Osteocyte (in vitro differentiated cells): ENCODE data around the gene CCDC102A. TPM values are rescaled to one million over a fixed set of nuclear protein-coding genes. Genes with fewer than 3 reads are reported as not detected.

Experiments
- DNase-seq: peaks from one replicate; pipeline ENCODE4 v3.0.0; 2021; ENCODE audit warnings: mixed read lengths; ENCODE audit not compliant: unreplicated experiment; ENCODE audit errors: extremely low spot score
- H3K27ac Mint-ChIP-seq: one replicate; pipeline ENCODE4 v1.8.0; 2021; ENCODE audit warnings: mild to moderate bottlenecking, mixed read lengths; ENCODE audit not compliant: unreplicated experiment
- H3K27me3 Mint-ChIP-seq: one replicate; pipeline ENCODE4 v1.8.0; 2021; ENCODE audit warnings: mixed read lengths; ENCODE audit not compliant: unreplicated experiment
- H3K36me3 Mint-ChIP-seq: one replicate; pipeline ENCODE4 v1.8.0; 2021; ENCODE audit warnings: mixed read lengths; ENCODE audit not compliant: unreplicated experiment
- H3K4me1 Mint-ChIP-seq: one replicate; pipeline ENCODE4 v1.8.0; 2021; ENCODE audit warnings: mixed read lengths; ENCODE audit not compliant: unreplicated experiment
- H3K4me3 Mint-ChIP-seq: one replicate; pipeline ENCODE4 v1.8.0; 2021; ENCODE audit warnings: mild to moderate bottlenecking, moderate library complexity, mixed read lengths; ENCODE audit not compliant: unreplicated experiment
- H3K9me3 Mint-ChIP-seq: one replicate; pipeline ENCODE4 v1.8.0; 2021; ENCODE audit warnings: mixed read lengths; ENCODE audit not compliant: unreplicated experiment
- total RNA-seq: library from RNA; stranded (reverse); gene quantifications from 2 replicates; pipeline ENCODE4 v1.2.1, GENCODE V29; 2021
- TF ChIP-seq, protein P1 (sequence below): fragments of 200-600 bp; sonication (generic); IDR thresholded peaks from 2 replicates; pipeline ENCODE4 v1.5.0; 2021; ENCODE audit warnings: antibody characterized with exemption, mild to moderate bottlenecking, moderate library complexity

The CCDC102A gene
- total RNA-seq, 1 donor from 2014 or later = 17.2 TPM

GRCh38 chr16:57512296-57513001 lies 23.9 kb downstream of the CCDC102A start:
- Mint-ChIP-seq H3K4me3 (no peak overlapping the region), H3K36me3 (peaks cover 18% of the 10 kb centered on the region), H3K9me3 (no peaks in the 10 kb centered on the region), H3K27me3 (no peaks in the 10 kb centered on the region), H3K4me1 (peaks cover 7% of the 10 kb centered on the region), H3K27ac (no peak overlapping the region)
- TF ChIP-seq, protein P1, sequence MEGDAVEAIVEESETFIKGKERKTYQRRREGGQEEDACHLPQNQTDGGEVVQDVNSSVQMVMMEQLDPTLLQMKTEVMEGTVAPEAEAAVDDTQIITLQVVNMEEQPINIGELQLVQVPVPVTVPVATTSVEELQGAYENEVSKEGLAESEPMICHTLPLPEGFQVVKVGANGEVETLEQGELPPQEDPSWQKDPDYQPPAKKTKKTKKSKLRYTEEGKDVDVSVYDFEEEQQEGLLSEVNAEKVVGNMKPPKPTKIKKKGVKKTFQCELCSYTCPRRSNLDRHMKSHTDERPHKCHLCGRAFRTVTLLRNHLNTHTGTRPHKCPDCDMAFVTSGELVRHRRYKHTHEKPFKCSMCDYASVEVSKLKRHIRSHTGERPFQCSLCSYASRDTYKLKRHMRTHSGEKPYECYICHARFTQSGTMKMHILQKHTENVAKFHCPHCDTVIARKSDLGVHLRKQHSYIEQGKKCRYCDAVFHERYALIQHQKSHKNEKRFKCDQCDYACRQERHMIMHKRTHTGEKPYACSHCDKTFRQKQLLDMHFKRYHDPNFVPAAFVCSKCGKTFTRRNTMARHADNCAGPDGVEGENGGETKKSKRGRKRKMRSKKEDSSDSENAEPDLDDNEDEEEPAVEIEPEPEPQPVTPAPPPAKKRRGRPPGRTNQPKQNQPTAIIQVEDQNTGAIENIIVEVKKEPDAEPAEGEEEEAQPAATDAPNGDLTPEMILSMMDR = no peak
- DNase-seq = no peak

DNA sequence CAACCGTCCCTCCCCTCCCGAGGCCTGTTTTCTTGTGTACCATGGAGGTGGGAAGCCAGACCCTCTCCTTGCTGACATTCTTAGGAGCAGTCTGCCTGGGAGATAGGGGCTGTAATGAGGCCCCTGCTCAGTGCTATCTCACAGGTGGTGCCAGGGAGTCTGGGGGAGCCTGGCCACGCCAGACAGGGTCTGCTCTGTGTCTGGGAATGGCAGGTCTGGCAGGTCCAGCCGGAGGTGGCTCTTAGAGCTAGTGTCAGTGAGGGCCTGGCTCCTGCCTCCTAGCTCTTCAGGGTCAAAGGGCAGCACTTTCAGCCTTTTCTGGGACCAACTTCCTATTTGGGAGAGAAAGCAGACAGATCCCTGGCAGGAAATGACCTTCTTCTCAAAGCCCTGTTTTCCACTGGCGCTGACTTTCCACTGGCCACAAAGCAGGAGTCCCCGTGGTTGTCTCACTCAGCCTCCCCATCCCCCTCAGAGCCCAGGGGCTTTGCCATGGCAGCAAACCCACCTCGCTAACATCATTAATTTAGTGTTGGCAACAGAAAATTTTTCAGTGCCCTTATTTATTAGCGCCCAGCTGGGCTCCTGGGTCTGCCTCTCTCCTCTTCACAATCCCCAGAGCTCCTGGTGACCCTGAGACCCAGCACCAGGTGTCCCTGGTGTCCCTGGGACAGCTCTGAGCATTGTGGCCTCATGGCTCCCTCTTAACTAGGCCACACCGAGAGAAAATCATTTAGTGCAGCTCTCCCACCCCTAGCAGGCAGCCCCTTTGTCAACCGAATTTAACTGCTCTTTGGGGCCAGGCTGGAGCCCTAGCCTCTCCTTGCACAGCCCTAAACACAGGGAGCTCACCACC lies 26.1 kb downstream of the CCDC102A start:
- Mint-ChIP-seq H3K4me1 (peaks cover 7% of the 10 kb centered on the region), H3K27ac (no peak overlapping the region)
- TF ChIP-seq, protein P1 = no peak

GRCh38 chr16:57509231-57509923 lies 27.0 kb downstream of the CCDC102A start:
- Mint-ChIP-seq H3K27ac (no peak overlapping the region), H3K4me1 (peaks cover 7% of the 10 kb centered on the region), H3K4me3 (no peak overlapping the region), H3K27me3 (peaks cover 4% of the 10 kb centered on the region), H3K36me3 (peaks cover 12% of the 10 kb centered on the region), H3K9me3 (no peaks in the 10 kb centered on the region)
- TF ChIP-seq, protein P1 = no peak
- no peak for DNase-seq

More for the DNA sequence above, 26.1 kb downstream of the CCDC102A start:
- peaks cover 4% of the 10 kb centered on the region for H3K27me3 Mint-ChIP-seq
- DNase-seq = no peak
- peaks cover 12% of the 10 kb centered on the region for H3K36me3 Mint-ChIP-seq
- no peak overlapping the region for H3K4me3 Mint-ChIP-seq
- H3K9me3 Mint-ChIP-seq = no peaks in the 10 kb centered on the region

DNA sequence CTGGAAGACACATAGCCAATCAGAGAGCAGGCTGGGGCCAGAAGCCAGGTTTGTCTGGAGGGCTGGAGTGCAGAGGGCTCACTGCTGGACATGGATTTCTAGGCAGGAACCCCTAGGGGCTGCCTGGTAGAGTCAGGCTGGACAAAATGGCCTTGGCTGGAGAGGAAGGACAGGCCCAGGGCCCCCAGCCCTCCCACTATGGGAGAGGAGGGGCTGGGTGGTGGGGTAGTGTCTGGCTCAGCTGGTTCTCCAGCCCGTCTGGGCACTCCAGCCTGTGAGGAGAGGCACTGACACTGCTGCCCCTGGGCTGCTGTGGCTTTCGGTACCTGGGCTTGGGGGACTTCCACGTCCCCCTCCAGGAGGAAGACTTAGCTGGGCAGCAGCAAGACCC lies 28.3 kb downstream of the CCDC102A start:
- H3K4me1 Mint-ChIP-seq = peaks cover under 1% of the 10 kb centered on the region
- no peak overlapping the region for H3K27ac Mint-ChIP-seq
- peaks cover 6% of the 10 kb centered on the region for H3K36me3 Mint-ChIP-seq

More for the DNA sequence above, 28.3 kb downstream of the CCDC102A start:
- DNase-seq = no peak
- peaks cover 8% of the 10 kb centered on the region for H3K27me3 Mint-ChIP-seq
- no peak overlapping the region for H3K4me3 Mint-ChIP-seq
- no peaks in the 10 kb centered on the region for H3K9me3 Mint-ChIP-seq
- TF ChIP-seq, protein P1 = no peak
